GM06990 (cell line): ENCODE measurements around the gene SRGAP3.

Experiments used
- DNase-seq: peaks from one replicate; pipeline ENCODE4 v3.0.0-alpha.2; 2011; ENCODE audit not compliant: insufficient read length; ENCODE audit errors: extremely low read depth
- H3K27me3 ChIP-seq: replicated peaks from 2 replicates; pipeline ENCODE4 v1.6.0; 2011; ENCODE audit warnings: low read length; ENCODE audit not compliant: control insufficient read depth, insufficient read depth
- H3K36me3 ChIP-seq: 2 replicates; pipeline ENCODE4 v1.5.1; 2011; ENCODE audit warnings: low read length; ENCODE audit not compliant: control insufficient read depth, insufficient read depth
- H3K4me3 ChIP-seq: replicated peaks from 2 replicates; pipeline ENCODE4 v1.5.1; 2011; ENCODE audit warnings: low read depth, mild to moderate bottlenecking, control low read depth, low read length
- TF ChIP-seq, protein P1 (sequence below): IDR thresholded peaks from 2 replicates; pipeline ENCODE4 v1.5.1; 2011; ENCODE audit warnings: low read length, control low read depth, mild to moderate bottlenecking, inconsistent platforms; ENCODE audit not compliant: insufficient read depth, poor library complexity, severe bottlenecking

SRGAP3 gene

DNA sequence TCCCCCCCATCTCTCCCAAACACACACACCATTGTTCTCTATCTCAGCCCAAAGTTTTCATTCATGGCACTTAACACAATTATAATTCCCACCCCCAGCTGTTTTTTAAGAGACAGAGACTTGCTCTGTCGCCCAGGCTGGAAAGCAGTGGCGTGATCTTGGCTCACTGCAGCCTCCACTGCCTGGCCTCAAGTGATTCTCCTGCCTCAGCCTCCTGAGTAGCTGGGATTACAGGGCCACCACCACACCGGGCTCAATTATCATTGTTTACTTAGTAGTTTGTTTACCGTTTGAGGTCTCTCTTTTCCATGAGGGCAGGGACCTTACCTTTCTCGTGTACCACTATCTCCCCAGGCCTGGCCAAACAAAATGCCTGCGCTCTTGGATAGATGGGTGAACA, 206.4 kb downstream of the SRGAP3 start:
- TF ChIP-seq, protein P1, sequence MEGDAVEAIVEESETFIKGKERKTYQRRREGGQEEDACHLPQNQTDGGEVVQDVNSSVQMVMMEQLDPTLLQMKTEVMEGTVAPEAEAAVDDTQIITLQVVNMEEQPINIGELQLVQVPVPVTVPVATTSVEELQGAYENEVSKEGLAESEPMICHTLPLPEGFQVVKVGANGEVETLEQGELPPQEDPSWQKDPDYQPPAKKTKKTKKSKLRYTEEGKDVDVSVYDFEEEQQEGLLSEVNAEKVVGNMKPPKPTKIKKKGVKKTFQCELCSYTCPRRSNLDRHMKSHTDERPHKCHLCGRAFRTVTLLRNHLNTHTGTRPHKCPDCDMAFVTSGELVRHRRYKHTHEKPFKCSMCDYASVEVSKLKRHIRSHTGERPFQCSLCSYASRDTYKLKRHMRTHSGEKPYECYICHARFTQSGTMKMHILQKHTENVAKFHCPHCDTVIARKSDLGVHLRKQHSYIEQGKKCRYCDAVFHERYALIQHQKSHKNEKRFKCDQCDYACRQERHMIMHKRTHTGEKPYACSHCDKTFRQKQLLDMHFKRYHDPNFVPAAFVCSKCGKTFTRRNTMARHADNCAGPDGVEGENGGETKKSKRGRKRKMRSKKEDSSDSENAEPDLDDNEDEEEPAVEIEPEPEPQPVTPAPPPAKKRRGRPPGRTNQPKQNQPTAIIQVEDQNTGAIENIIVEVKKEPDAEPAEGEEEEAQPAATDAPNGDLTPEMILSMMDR: no peak
- DNase-seq: no peak
- Histone ChIP-seq H3K27me3 (no peaks in the 10 kb centered on the region), H3K4me3 (no peak overlapping the region), H3K36me3 (no peaks in the 10 kb centered on the region)

GRCh38 chr3:9041626-9042025, 207.8 kb downstream of the SRGAP3 start:
- TF ChIP-seq, protein P1: no peak

DNA sequence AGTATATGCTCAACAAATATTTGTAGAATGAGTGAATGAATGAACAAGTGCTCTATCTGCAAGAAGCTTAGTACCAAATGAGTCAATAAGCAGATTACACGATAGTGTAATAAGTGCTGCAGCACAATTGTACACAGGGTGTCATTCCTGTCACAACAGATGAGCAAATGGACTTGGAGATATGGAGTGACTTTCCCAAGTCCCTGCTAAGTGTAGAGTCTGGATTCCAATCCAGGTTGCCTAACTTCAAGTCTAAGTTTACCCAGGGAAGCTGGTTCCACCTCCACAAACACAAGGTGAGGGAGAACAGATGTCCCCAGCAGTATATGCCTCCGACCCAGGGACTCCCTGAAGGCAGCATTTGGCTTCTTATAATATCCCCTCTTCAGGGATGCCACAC, 208.4 kb downstream of the SRGAP3 start:
- H3K4me3 ChIP-seq: no peak overlapping the region
- DNase-seq: no peak
- TF ChIP-seq, protein P1: no peak
- no peaks in the 10 kb centered on the region for H3K36me3 ChIP-seq
- no peaks in the 10 kb centered on the region for H3K27me3 ChIP-seq

More at GRCh38 chr3:9041626-9042025, 207.8 kb downstream of the SRGAP3 start:
- H3K27me3 ChIP-seq: no peaks in the 10 kb centered on the region
- no peaks in the 10 kb centered on the region for H3K36me3 ChIP-seq
- DNase-seq: no peak
- H3K4me3 ChIP-seq: no peak overlapping the region

- TF ChIP-seq, protein P1: no peak
- Histone ChIP-seq H3K36me3 (no peaks in the 10 kb centered on the region), H3K27me3 (no peaks in the 10 kb centered on the region), H3K4me3 (no peak overlapping the region)
- DNase-seq: no peak
Observed at GRCh38 chr3:9037144-9037711, 212.2 kb downstream of the SRGAP3 start.

GRCh38 chr3:9036404-9037131, 212.9 kb downstream of the SRGAP3 start:
- TF ChIP-seq, protein P1: no peak
- DNase-seq: no peak
- Histone ChIP-seq H3K4me3 (no peak overlapping the region), H3K27me3 (no peaks in the 10 kb centered on the region), H3K36me3 (no peaks in the 10 kb centered on the region)
